SK-N-SH (cell line): ENCODE data around the gene PGGHG. TPM values are rescaled to one million over a fixed set of nuclear protein-coding genes. Genes with fewer than 3 reads are reported as not detected.

Experiments
- CTCF ChIA-PET: fragments of 300-600, 350-600 bp; formaldehyde crosslinking; extraction: SDS; loops from one replicate; lab custom pipeline; 2021; lab: Yijun Ruan, JAX
- POLR2A ChIA-PET: fragments of 350-600 bp; sonication (Branson Sonifier 250); formaldehyde crosslinking; extraction: SDS; loops from one replicate; lab custom pipeline; 2020; ENCODE audit warnings: antibody characterized with exemption, inconsistent platforms; lab: Yijun Ruan, JAX
- DNase-seq: peaks from one replicate; pipeline ENCODE4 v3.0.0; 2012
- H2AFZ ChIP-seq: fragments of 200-600 bp; sonication (generic); 2 replicates; pipeline ENCODE4 v1.8.1; 2016; ENCODE audit warnings: antibody characterized with exemption, mild to moderate bottlenecking, low read depth
- H3F3A ChIP-seq: fragments of 200-600 bp; sonication (generic); replicated peaks from 2 replicates; pipeline ENCODE3; 2016; ENCODE audit warnings: antibody characterized with exemption, mild to moderate bottlenecking; ENCODE audit not compliant: insufficient read depth
- H3K27ac ChIP-seq, 2 experiments: fragments of 200-500 bp in 1 of 2; fragments of 200-600 bp in 1 of 2; sonication (Bioruptor generic) in 1 of 2; sonication (generic), shearing (Covaris generic) in 1 of 2; 2 replicates each; pipeline versions ENCODE4 v1.5.1 to v1.6.1; 2014 to 2016; ENCODE audit warnings: low read depth in 2 of 2, inconsistent platforms in 1 of 2, low read length in 1 of 2, mild to moderate bottlenecking in 1 of 2, mixed read lengths in 1 of 2
- H3K27me3 ChIP-seq: fragments of 200-600 bp; sonication (generic), shearing (Covaris generic); 2 replicates; pipeline ENCODE4 v1.6.1; 2016; ENCODE audit warnings: mixed run types; ENCODE audit not compliant: insufficient read depth
- H3K36me3 ChIP-seq, 2 experiments: fragments of 200-500 bp in 1 of 2; fragments of 200-600 bp in 1 of 2; sonication (Bioruptor generic) in 1 of 2; sonication (generic) in 1 of 2; replicated peaks in 1 of 2; 2 replicates each; pipeline versions ENCODE3 to v1.5.1; 2014 to 2016; ENCODE audit warnings: low read length in 1 of 2, mild to moderate bottlenecking in 1 of 2; ENCODE audit not compliant: insufficient read depth in 2 of 2, control insufficient read depth in 1 of 2
- H3K4me1 ChIP-seq, 2 experiments: fragments of 200-500 bp in 1 of 2; fragments of 200-600 bp in 1 of 2; sonication (Bioruptor generic) in 1 of 2; sonication (generic), shearing (Covaris generic) in 1 of 2; 2 replicates each; pipeline versions ENCODE4 v1.5.1 to v1.6.1; 2014 to 2016; ENCODE audit warnings: low read depth in 1 of 2, low read length in 1 of 2, mixed run types in 1 of 2; ENCODE audit not compliant: insufficient read depth in 2 of 2, control insufficient read depth in 1 of 2
- H3K4me2 ChIP-seq: fragments of 200-600 bp; sonication (generic), shearing (Covaris generic); 2 replicates; pipeline ENCODE4 v1.6.1; 2017; ENCODE audit warnings: mixed run types
- H3K4me3 ChIP-seq, 2 experiments: fragments of 200-500 bp in 1 of 2; fragments of 200-600 bp in 1 of 2; sonication (Bioruptor generic) in 1 of 2; sonication (generic), shearing (Covaris generic) in 1 of 2; 2 replicates each; pipeline versions ENCODE4 v1.5.1 to v1.8.1; 2014 to 2016; ENCODE audit warnings: low read depth in 2 of 2, inconsistent platforms in 1 of 2, low read length in 1 of 2, mild to moderate bottlenecking in 1 of 2, mixed read lengths in 1 of 2, moderate library complexity in 1 of 2
- H3K79me2 ChIP-seq: fragments of 200-600 bp; sonication (generic); 2 replicates; pipeline ENCODE4 v1.8.1; 2017; ENCODE audit warnings: mild to moderate bottlenecking; ENCODE audit not compliant: insufficient read depth
- H3K9ac ChIP-seq: fragments of 200-600 bp; sonication (generic); 2 replicates; pipeline ENCODE4 v1.6.1; 2017; ENCODE audit warnings: mixed run types
- H3K9me2 ChIP-seq: fragments of 200-600 bp; sonication (generic); 2 replicates; pipeline ENCODE4 v1.6.1; 2017; ENCODE audit warnings: mixed run types
- H3K9me3 ChIP-seq: fragments of 200-600 bp; sonication (generic); 2 replicates; pipeline ENCODE4 v1.6.1; 2017; ENCODE audit warnings: mixed run types, mild to moderate bottlenecking, moderate library complexity
- H4K20me1 ChIP-seq: fragments of 200-600 bp; sonication (generic); 2 replicates; pipeline ENCODE4 v1.6.1; 2017; ENCODE audit warnings: mild to moderate bottlenecking, mixed run types; ENCODE audit not compliant: insufficient read depth
- EZH2phosphoT487 ChIP-seq: fragments of 200-600 bp; sonication (generic); IDR thresholded peaks from 2 replicates; pipeline ENCODE4 v1.6.1; 2017; ENCODE audit warnings: low read depth, mixed run types, mild to moderate bottlenecking, antibody characterized with exemption, moderate library complexity, borderline replicate concordance
- FOXM1 ChIP-seq: IDR thresholded peaks from 2 replicates; pipeline ENCODE4 v1.4.0; 2012; ENCODE audit warnings: low read depth, mild to moderate bottlenecking
- GABPA ChIP-seq: IDR thresholded peaks from 2 replicates; pipeline ENCODE4 v1.4.0; 2012; ENCODE audit warnings: low read depth, mild to moderate bottlenecking
- JUND ChIP-seq: IDR thresholded peaks from 2 replicates; pipeline ENCODE4 v1.4.0; 2012
- MEF2A ChIP-seq: IDR thresholded peaks from 2 replicates; pipeline ENCODE4 v1.4.0; 2012; ENCODE audit warnings: low read depth, borderline replicate concordance
- MXI1 ChIP-seq: IDR thresholded peaks from 2 replicates; pipeline ENCODE4 v1.6.1; 2012; ENCODE audit warnings: mild to moderate bottlenecking, low read depth, low read length, improper control_type of control experiment
- NFIC ChIP-seq: IDR thresholded peaks from 2 replicates; pipeline ENCODE4 v1.4.0; 2012; ENCODE audit warnings: borderline replicate concordance
- NRF1 ChIP-seq: IDR thresholded peaks from 2 replicates; pipeline ENCODE4 v1.6.1; 2012; ENCODE audit warnings: low read depth, mild to moderate bottlenecking, low read length
- POLR2AphosphoS5 ChIP-seq: IDR thresholded peaks from 2 replicates; pipeline ENCODE4 v1.6.1; 2012; ENCODE audit warnings: low read depth, low read length
- RFX5 ChIP-seq: IDR thresholded peaks from 2 replicates; pipeline ENCODE4 v1.6.1; 2012; ENCODE audit warnings: mild to moderate bottlenecking, improper control_type of control experiment, low read length
- RXRA ChIP-seq: IDR thresholded peaks from 2 replicates; pipeline ENCODE4 v1.4.0; 2012; ENCODE audit warnings: low read depth, mild to moderate bottlenecking, borderline replicate concordance
- SMC3 ChIP-seq: IDR thresholded peaks from 2 replicates; pipeline ENCODE4 v1.6.1; 2012; ENCODE audit warnings: low read depth, low read length, improper control_type of control experiment
- TAF1 ChIP-seq: IDR thresholded peaks from 2 replicates; pipeline ENCODE4 v1.6.1; 2012; ENCODE audit warnings: low read depth, mild to moderate bottlenecking, low read length, moderate library complexity, borderline replicate concordance
- TEAD4 ChIP-seq: IDR thresholded peaks from 2 replicates; pipeline ENCODE4 v1.4.0; 2012; ENCODE audit warnings: mild to moderate bottlenecking, borderline replicate concordance; ENCODE audit not compliant: insufficient read depth
- YY1 ChIP-seq: IDR thresholded peaks from 2 replicates; pipeline ENCODE4 v1.4.0; 2012; ENCODE audit warnings: low read depth, mild to moderate bottlenecking
- WGBS: methylation state at CpG from one replicate; pipeline ENCODE4 v1.1.6; 2017; ENCODE audit warnings: low lambda C conversion rate; 5-methylcytosine and 5-hydroxymethylcytosine counted together
- polyA plus RNA-seq, 3 experiments: library from polyadenylated mRNA; depleted of rRNA; stranded (reverse); fragments of >200 nt; gene quantifications; 2 replicates each; pipeline ENCODE4 v1.2.3, GENCODE V29; 2012
- TF ChIP-seq, protein P1 (sequence below): IDR thresholded peaks from 2 replicates; pipeline ENCODE4 v1.4.0; 2012; ENCODE audit warnings: low read depth, borderline replicate concordance
- TF ChIP-seq, protein P2 (sequence below): IDR thresholded peaks from 2 replicates; pipeline ENCODE4 v1.4.0; 2012; ENCODE audit warnings: low read depth
- TF ChIP-seq, protein P3 (sequence below): IDR thresholded peaks from 2 replicates; pipeline ENCODE4 v1.6.1; 2012; ENCODE audit warnings: mild to moderate bottlenecking, low read depth, low read length, moderate library complexity
- TF ChIP-seq, protein P4 (sequence below): IDR thresholded peaks from 2 replicates; pipeline ENCODE4; 2012

PGGHG gene
- polyA plus RNA-seq, 1 of the 3 experiments (the other 2 are of a cell fraction) = 19.9 TPM

DNA sequence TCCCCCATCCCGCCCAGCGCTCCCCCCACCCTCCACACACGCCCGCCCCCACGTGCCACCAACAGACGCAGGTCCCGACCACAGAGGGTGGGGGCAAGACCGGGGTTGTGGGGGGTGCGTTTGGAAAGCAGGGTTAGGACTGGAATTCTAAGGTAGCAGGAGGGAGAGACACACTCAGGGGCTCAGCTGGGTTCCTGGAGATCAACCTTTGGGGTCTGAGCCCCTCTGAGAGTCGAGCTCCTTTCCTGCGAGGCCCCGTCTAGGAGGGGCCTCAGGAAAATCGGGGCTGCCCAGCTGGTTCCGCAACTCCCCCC is 429 bp downstream of the PGGHG start:
- Histone ChIP-seq H3K9ac (no peak overlapping the region), H3K79me2 (no peaks in the 10 kb centered on the region), H3K4me1 (peaks cover 0 to 9% of the 10 kb centered on the region in 2 experiments; a peak in 1 of 4 replicates), H3K36me3 (no peaks in the 10 kb centered on the region), H4K20me1 (no peaks in the 10 kb centered on the region), H3K4me2 (peak overlapping the region; percentile 76), H3K4me3 (peak overlapping the region; percentile 38 to 46; a peak in 3 of 4 replicates), H3K27ac (no peak overlapping the region), H3F3A (no peaks in the 10 kb centered on the region), H3K27me3 (no peaks in the 10 kb centered on the region), H3K9me2 (no peaks in the 10 kb centered on the region), H3K9me3 (no peaks in the 10 kb centered on the region), H2AFZ (no peak overlapping the region)
- WGBS = no CpG with 5 or more reads among the region's 14 CpGs
- DNase-seq = no peak
- ChIA-PET POLR2A (no interaction called here), CTCF (interaction anchor here (1.0 to 1.5 kb wide), 3 partner anchors 10 to 18 kb away, joined by 3 to 6 read pairs (median 5); partner anchors contain the start of gene IFITM2)
- TF ChIP-seq, protein P1, sequence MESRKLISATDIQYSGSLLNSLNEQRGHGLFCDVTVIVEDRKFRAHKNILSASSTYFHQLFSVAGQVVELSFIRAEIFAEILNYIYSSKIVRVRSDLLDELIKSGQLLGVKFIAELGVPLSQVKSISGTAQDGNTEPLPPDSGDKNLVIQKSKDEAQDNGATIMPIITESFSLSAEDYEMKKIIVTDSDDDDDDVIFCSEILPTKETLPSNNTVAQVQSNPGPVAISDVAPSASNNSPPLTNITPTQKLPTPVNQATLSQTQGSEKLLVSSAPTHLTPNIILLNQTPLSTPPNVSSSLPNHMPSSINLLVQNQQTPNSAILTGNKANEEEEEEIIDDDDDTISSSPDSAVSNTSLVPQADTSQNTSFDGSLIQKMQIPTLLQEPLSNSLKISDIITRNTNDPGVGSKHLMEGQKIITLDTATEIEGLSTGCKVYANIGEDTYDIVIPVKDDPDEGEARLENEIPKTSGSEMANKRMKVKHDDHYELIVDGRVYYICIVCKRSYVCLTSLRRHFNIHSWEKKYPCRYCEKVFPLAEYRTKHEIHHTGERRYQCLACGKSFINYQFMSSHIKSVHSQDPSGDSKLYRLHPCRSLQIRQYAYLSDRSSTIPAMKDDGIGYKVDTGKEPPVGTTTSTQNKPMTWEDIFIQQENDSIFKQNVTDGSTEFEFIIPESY = no peak
- TF ChIP-seq RXRA (no peak), GABPA (no peak), MEF2A (no peak), NRF1 (no peak), YY1 (no peak), POLR2AphosphoS5 (no peak), FOXM1 (no peak), SMC3 (no peak), JUND (no peak), TEAD4 (no peak), EZH2phosphoT487 (no peak), RFX5 (no peak), TAF1 (no peak), MXI1 (no peak), NFIC (no peak)
- TF ChIP-seq, protein P2, sequence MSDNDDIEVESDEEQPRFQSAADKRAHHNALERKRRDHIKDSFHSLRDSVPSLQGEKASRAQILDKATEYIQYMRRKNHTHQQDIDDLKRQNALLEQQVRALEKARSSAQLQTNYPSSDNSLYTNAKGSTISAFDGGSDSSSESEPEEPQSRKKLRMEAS = no peak
- TF ChIP-seq, protein P3, sequence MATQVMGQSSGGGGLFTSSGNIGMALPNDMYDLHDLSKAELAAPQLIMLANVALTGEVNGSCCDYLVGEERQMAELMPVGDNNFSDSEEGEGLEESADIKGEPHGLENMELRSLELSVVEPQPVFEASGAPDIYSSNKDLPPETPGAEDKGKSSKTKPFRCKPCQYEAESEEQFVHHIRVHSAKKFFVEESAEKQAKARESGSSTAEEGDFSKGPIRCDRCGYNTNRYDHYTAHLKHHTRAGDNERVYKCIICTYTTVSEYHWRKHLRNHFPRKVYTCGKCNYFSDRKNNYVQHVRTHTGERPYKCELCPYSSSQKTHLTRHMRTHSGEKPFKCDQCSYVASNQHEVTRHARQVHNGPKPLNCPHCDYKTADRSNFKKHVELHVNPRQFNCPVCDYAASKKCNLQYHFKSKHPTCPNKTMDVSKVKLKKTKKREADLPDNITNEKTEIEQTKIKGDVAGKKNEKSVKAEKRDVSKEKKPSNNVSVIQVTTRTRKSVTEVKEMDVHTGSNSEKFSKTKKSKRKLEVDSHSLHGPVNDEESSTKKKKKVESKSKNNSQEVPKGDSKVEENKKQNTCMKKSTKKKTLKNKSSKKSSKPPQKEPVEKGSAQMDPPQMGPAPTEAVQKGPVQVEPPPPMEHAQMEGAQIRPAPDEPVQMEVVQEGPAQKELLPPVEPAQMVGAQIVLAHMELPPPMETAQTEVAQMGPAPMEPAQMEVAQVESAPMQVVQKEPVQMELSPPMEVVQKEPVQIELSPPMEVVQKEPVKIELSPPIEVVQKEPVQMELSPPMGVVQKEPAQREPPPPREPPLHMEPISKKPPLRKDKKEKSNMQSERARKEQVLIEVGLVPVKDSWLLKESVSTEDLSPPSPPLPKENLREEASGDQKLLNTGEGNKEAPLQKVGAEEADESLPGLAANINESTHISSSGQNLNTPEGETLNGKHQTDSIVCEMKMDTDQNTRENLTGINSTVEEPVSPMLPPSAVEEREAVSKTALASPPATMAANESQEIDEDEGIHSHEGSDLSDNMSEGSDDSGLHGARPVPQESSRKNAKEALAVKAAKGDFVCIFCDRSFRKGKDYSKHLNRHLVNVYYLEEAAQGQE = no peak
- TF ChIP-seq, protein P4, sequence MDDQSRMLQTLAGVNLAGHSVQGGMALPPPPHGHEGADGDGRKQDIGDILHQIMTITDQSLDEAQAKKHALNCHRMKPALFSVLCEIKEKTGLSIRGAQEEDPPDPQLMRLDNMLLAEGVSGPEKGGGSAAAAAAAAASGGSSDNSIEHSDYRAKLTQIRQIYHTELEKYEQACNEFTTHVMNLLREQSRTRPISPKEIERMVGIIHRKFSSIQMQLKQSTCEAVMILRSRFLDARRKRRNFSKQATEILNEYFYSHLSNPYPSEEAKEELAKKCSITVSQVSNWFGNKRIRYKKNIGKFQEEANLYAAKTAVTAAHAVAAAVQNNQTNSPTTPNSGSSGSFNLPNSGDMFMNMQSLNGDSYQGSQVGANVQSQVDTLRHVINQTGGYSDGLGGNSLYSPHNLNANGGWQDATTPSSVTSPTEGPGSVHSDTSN = no peak
